SK-N-SH (cell line): ENCODE data around the gene UMODL1. TPM values are rescaled to one million over a fixed set of nuclear protein-coding genes. Genes with fewer than 3 reads are reported as not detected.

Experiments
- CTCF ChIA-PET: fragments of 300-600, 350-600 bp; formaldehyde crosslinking; extraction: SDS; loops from one replicate; lab custom pipeline; 2021; lab: Yijun Ruan, JAX
- POLR2A ChIA-PET: fragments of 350-600 bp; sonication (Branson Sonifier 250); formaldehyde crosslinking; extraction: SDS; loops from one replicate; lab custom pipeline; 2020; ENCODE audit warnings: antibody characterized with exemption, inconsistent platforms; lab: Yijun Ruan, JAX
- DNase-seq: peaks from one replicate; pipeline ENCODE4 v3.0.0; 2012
- H2AFZ ChIP-seq: fragments of 200-600 bp; sonication (generic); 2 replicates; pipeline ENCODE4 v1.8.1; 2016; ENCODE audit warnings: antibody characterized with exemption, mild to moderate bottlenecking, low read depth
- H3F3A ChIP-seq: fragments of 200-600 bp; sonication (generic); replicated peaks from 2 replicates; pipeline ENCODE3; 2016; ENCODE audit warnings: antibody characterized with exemption, mild to moderate bottlenecking; ENCODE audit not compliant: insufficient read depth
- H3K27ac ChIP-seq, 2 experiments: fragments of 200-500 bp in 1 of 2; fragments of 200-600 bp in 1 of 2; sonication (Bioruptor generic) in 1 of 2; sonication (generic), shearing (Covaris generic) in 1 of 2; 2 replicates each; pipeline versions ENCODE4 v1.5.1 to v1.6.1; 2014 to 2016; ENCODE audit warnings: low read depth in 2 of 2, inconsistent platforms in 1 of 2, low read length in 1 of 2, mild to moderate bottlenecking in 1 of 2, mixed read lengths in 1 of 2
- H3K27me3 ChIP-seq: fragments of 200-600 bp; sonication (generic), shearing (Covaris generic); 2 replicates; pipeline ENCODE4 v1.6.1; 2016; ENCODE audit warnings: mixed run types; ENCODE audit not compliant: insufficient read depth
- H3K36me3 ChIP-seq, 2 experiments: fragments of 200-500 bp in 1 of 2; fragments of 200-600 bp in 1 of 2; sonication (Bioruptor generic) in 1 of 2; sonication (generic) in 1 of 2; replicated peaks in 1 of 2; 2 replicates each; pipeline versions ENCODE3 to v1.5.1; 2014 to 2016; ENCODE audit warnings: low read length in 1 of 2, mild to moderate bottlenecking in 1 of 2; ENCODE audit not compliant: insufficient read depth in 2 of 2, control insufficient read depth in 1 of 2
- H3K4me1 ChIP-seq, 2 experiments: fragments of 200-500 bp in 1 of 2; fragments of 200-600 bp in 1 of 2; sonication (Bioruptor generic) in 1 of 2; sonication (generic), shearing (Covaris generic) in 1 of 2; 2 replicates each; pipeline versions ENCODE4 v1.5.1 to v1.6.1; 2014 to 2016; ENCODE audit warnings: low read depth in 1 of 2, low read length in 1 of 2, mixed run types in 1 of 2; ENCODE audit not compliant: insufficient read depth in 2 of 2, control insufficient read depth in 1 of 2
- H3K4me2 ChIP-seq: fragments of 200-600 bp; sonication (generic), shearing (Covaris generic); 2 replicates; pipeline ENCODE4 v1.6.1; 2017; ENCODE audit warnings: mixed run types
- H3K4me3 ChIP-seq, 2 experiments: fragments of 200-500 bp in 1 of 2; fragments of 200-600 bp in 1 of 2; sonication (Bioruptor generic) in 1 of 2; sonication (generic), shearing (Covaris generic) in 1 of 2; 2 replicates each; pipeline versions ENCODE4 v1.5.1 to v1.8.1; 2014 to 2016; ENCODE audit warnings: low read depth in 2 of 2, inconsistent platforms in 1 of 2, low read length in 1 of 2, mild to moderate bottlenecking in 1 of 2, mixed read lengths in 1 of 2, moderate library complexity in 1 of 2
- H3K79me2 ChIP-seq: fragments of 200-600 bp; sonication (generic); 2 replicates; pipeline ENCODE4 v1.8.1; 2017; ENCODE audit warnings: mild to moderate bottlenecking; ENCODE audit not compliant: insufficient read depth
- H3K9ac ChIP-seq: fragments of 200-600 bp; sonication (generic); 2 replicates; pipeline ENCODE4 v1.6.1; 2017; ENCODE audit warnings: mixed run types
- H3K9me2 ChIP-seq: fragments of 200-600 bp; sonication (generic); 2 replicates; pipeline ENCODE4 v1.6.1; 2017; ENCODE audit warnings: mixed run types
- H3K9me3 ChIP-seq: fragments of 200-600 bp; sonication (generic); 2 replicates; pipeline ENCODE4 v1.6.1; 2017; ENCODE audit warnings: mixed run types, mild to moderate bottlenecking, moderate library complexity
- H4K20me1 ChIP-seq: fragments of 200-600 bp; sonication (generic); 2 replicates; pipeline ENCODE4 v1.6.1; 2017; ENCODE audit warnings: mild to moderate bottlenecking, mixed run types; ENCODE audit not compliant: insufficient read depth
- CHD2 ChIP-seq: fragments of 150-350 bp; IDR thresholded peaks from 2 replicates; pipeline ENCODE4 v1.6.1; 2018; ENCODE audit warnings: low read length; ENCODE audit not compliant: partially characterized antibody
- FOXM1 ChIP-seq: IDR thresholded peaks from 2 replicates; pipeline ENCODE4 v1.4.0; 2012; ENCODE audit warnings: low read depth, mild to moderate bottlenecking
- GABPA ChIP-seq: IDR thresholded peaks from 2 replicates; pipeline ENCODE4 v1.4.0; 2012; ENCODE audit warnings: low read depth, mild to moderate bottlenecking
- GATA2 ChIP-seq: sonication (generic); formaldehyde crosslinking; IDR thresholded peaks from 2 replicates; pipeline ENCODE4 v1.5.0; 2020; ENCODE audit warnings: mild to moderate bottlenecking, missing genetic modification reagents
- NFIC ChIP-seq: IDR thresholded peaks from 2 replicates; pipeline ENCODE4 v1.4.0; 2012; ENCODE audit warnings: borderline replicate concordance
- NRF1 ChIP-seq: IDR thresholded peaks from 2 replicates; pipeline ENCODE4 v1.6.1; 2012; ENCODE audit warnings: low read depth, mild to moderate bottlenecking, low read length
- RCOR1 ChIP-seq: fragments of 150-350 bp; IDR thresholded peaks from 2 replicates; pipeline ENCODE4 v1.6.1; 2017; ENCODE audit warnings: antibody characterized with exemption, low read length
- RFX5 ChIP-seq: IDR thresholded peaks from 2 replicates; pipeline ENCODE4 v1.6.1; 2012; ENCODE audit warnings: mild to moderate bottlenecking, improper control_type of control experiment, low read length
- SIN3A ChIP-seq: IDR thresholded peaks from 2 replicates; pipeline ENCODE4 v1.6.1; 2012; ENCODE audit warnings: low read depth, mild to moderate bottlenecking, low read length, moderate library complexity, borderline replicate concordance
- WGBS: methylation state at CpG from one replicate; pipeline ENCODE4 v1.1.6; 2017; ENCODE audit warnings: low lambda C conversion rate; 5-methylcytosine and 5-hydroxymethylcytosine counted together
- polyA plus RNA-seq, 3 experiments: library from polyadenylated mRNA; depleted of rRNA; stranded (reverse); fragments of >200 nt; gene quantifications; 2 replicates each; pipeline ENCODE4 v1.2.3, GENCODE V29; 2012
- TF ChIP-seq, protein P1 (sequence below): fragments of 200-600 bp; sonication (generic); IDR thresholded peaks from 2 replicates; pipeline ENCODE4 v1.6.1; 2017; ENCODE audit warnings: antibody characterized with exemption, mild to moderate bottlenecking, moderate library complexity
- TF ChIP-seq, protein P2 (sequence below): IDR thresholded peaks from 2 replicates; pipeline ENCODE4 v1.4.0; 2012; ENCODE audit warnings: low read depth, borderline replicate concordance
- TF ChIP-seq, protein P3 (sequence below): IDR thresholded peaks from 2 replicates; pipeline ENCODE4 v1.6.1; 2012; ENCODE audit warnings: mild to moderate bottlenecking, low read depth, low read length, moderate library complexity
- TF ChIP-seq, protein P4 (sequence below): IDR thresholded peaks from 2 replicates; pipeline ENCODE4 v1.4.0; 2012; ENCODE audit warnings: low read depth
- TF ChIP-seq, protein P5 (sequence below): fragments of 150-350 bp; IDR thresholded peaks from 2 replicates; pipeline ENCODE4 v1.6.1; 2016; ENCODE audit warnings: mild to moderate bottlenecking, low read depth, low read length

The UMODL1 gene
- polyA plus RNA-seq, 1 of the 3 experiments (the other 2 are of a cell fraction), result not detected

DNA sequence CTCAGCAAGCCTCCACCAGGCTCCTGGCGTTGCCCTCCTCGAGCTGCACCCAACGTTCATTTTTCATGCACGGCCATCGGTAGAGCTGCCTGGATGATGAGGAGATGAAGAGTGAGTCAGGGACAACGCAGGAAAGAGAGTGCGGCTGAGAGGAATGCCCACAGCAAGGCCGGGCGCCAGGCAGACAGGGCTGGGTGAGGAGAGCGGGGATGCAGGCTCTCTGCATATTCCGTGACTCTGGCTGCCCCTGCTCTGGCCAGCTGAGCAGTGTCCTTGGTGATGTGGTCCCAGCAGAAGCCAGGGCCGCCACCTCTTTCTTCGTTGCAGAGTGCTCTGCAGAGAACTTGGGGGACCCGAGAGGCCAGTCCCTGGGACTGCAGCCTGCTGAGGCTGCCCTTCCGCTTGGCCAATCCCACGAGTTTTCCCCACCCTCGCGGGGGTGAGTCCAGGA is 10.8 kb downstream of the UMODL1 start (continued):
- no peak for TF ChIP-seq NRF1
- TF ChIP-seq, protein P1, sequence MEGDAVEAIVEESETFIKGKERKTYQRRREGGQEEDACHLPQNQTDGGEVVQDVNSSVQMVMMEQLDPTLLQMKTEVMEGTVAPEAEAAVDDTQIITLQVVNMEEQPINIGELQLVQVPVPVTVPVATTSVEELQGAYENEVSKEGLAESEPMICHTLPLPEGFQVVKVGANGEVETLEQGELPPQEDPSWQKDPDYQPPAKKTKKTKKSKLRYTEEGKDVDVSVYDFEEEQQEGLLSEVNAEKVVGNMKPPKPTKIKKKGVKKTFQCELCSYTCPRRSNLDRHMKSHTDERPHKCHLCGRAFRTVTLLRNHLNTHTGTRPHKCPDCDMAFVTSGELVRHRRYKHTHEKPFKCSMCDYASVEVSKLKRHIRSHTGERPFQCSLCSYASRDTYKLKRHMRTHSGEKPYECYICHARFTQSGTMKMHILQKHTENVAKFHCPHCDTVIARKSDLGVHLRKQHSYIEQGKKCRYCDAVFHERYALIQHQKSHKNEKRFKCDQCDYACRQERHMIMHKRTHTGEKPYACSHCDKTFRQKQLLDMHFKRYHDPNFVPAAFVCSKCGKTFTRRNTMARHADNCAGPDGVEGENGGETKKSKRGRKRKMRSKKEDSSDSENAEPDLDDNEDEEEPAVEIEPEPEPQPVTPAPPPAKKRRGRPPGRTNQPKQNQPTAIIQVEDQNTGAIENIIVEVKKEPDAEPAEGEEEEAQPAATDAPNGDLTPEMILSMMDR, result no peak
- no peak for TF ChIP-seq RCOR1
- no peak for TF ChIP-seq SIN3A

DNA sequence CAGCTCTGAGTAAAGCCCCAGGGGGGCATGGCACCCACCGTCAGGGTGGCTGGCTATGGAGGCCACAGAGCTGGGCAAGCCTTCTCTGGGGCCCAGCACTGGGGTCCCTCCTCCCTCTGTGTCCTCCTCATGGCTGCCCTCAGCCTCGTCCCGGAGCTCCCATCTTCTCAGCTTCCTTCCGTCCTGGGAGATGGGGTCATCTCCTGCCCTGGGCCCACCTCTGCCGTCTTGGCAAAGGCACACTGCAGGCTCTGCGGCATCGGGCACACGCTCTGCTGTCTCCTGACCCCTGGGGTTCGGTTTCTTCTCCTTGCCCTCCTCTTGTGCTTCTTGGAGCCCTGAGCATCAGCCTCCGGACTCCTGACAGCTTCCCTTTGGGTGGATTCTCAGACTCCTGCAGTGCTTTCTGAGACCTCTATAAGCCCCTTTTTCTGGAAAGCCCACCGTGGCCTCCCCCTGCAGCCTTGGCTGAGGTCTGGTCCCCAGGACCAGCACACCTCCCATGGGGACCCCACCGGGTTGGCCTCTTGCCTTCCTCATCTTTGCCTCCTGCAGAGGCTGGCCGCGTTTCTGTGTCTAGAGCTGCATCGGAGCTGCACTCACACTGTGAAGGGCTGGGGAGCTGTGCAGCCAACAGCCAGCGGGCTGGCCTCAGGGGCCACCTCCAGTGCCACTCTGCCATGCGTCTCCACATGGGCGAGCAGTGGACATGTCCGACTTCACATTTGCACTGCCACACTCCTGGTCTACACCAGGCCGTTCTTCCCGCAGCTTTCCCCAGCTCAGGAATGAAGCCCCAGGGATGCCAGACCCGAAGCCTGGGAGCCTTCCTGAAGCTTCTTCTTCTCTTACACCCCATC is 11.6 kb downstream of the UMODL1 start:
- ChIA-PET POLR2A (no interaction called here), CTCF (interaction anchor here (0.6 to 1.2 kb wide), 3 partner anchors 35 to 89 kb away, joined by 3 read pairs; no protein-coding TSS in a partner anchor)
- Histone ChIP-seq H3K4me3 (no peak overlapping the region), H3K79me2 (no peaks in the 10 kb centered on the region), H3K4me1 (no peaks in the 10 kb centered on the region; a peak in 1 of 4 replicates), H3K4me2 (no peak overlapping the region), H3K9me2 (no peaks in the 10 kb centered on the region), H3F3A (no peaks in the 10 kb centered on the region), H3K9ac (no peak overlapping the region), H4K20me1 (no peaks in the 10 kb centered on the region), H3K27ac (no peak overlapping the region), H2AFZ (no peak overlapping the region), H3K9me3 (no peaks in the 10 kb centered on the region), H3K36me3 (no peaks in the 10 kb centered on the region), H3K27me3 (no peaks in the 10 kb centered on the region)
- TF ChIP-seq GATA2 (CRISPR knock-in tag), result no peak
- TF ChIP-seq, protein P2, sequence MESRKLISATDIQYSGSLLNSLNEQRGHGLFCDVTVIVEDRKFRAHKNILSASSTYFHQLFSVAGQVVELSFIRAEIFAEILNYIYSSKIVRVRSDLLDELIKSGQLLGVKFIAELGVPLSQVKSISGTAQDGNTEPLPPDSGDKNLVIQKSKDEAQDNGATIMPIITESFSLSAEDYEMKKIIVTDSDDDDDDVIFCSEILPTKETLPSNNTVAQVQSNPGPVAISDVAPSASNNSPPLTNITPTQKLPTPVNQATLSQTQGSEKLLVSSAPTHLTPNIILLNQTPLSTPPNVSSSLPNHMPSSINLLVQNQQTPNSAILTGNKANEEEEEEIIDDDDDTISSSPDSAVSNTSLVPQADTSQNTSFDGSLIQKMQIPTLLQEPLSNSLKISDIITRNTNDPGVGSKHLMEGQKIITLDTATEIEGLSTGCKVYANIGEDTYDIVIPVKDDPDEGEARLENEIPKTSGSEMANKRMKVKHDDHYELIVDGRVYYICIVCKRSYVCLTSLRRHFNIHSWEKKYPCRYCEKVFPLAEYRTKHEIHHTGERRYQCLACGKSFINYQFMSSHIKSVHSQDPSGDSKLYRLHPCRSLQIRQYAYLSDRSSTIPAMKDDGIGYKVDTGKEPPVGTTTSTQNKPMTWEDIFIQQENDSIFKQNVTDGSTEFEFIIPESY, result no peak
- DNase-seq, result no peak
- WGBS, result 81% methylated on average over 20 of the region's 22 CpGs

DNA sequence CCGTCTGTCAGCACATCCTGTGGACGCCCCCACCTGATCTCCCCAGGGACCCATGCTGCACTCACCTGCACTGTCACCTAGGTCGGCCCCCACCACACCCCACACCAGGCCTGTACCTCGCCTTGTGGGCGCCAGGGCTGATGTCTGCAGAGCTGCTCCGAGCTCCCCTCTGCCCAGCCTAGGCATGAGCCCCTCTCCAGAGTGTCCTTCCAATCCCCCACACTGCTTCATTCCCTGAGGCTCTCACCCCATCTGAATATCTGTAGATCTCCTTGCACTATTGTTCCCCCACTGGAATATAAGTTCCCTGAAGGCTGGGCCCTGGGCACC is 12.2 kb downstream of the UMODL1 start:
- H3K27ac ChIP-seq, result no peak overlapping the region
- H3F3A ChIP-seq, result no peaks in the 10 kb centered on the region
- H3K27me3 ChIP-seq, result no peaks in the 10 kb centered on the region
- H3K36me3 ChIP-seq, result no peaks in the 10 kb centered on the region
- POLR2A ChIA-PET, result no interaction called here
- H3K4me1 ChIP-seq, result no peaks in the 10 kb centered on the region; a peak in 1 of 4 replicates
- H4K20me1 ChIP-seq, result no peaks in the 10 kb centered on the region
- H3K4me2 ChIP-seq, result no peak overlapping the region
- no peak overlapping the region for H3K9ac ChIP-seq
- H3K4me3 ChIP-seq, result no peak overlapping the region
- CTCF ChIA-PET, result interaction anchor here (0.7 to 1.2 kb wide), 2 partner anchors 34 to 62 kb away, joined by 3 to 6 read pairs; no protein-coding TSS in a partner anchor
- H2AFZ ChIP-seq, result no peak overlapping the region
- H3K79me2 ChIP-seq, result no peaks in the 10 kb centered on the region
- no peaks in the 10 kb centered on the region for H3K9me3 ChIP-seq
- H3K9me2 ChIP-seq, result no peaks in the 10 kb centered on the region
- 80% methylated on average over 5 of the region's 6 CpGs for WGBS
- no peak for DNase-seq
- TF ChIP-seq RFX5 (no peak), GABPA (no peak), CHD2 (no peak), NFIC (no peak), FOXM1 (no peak)
- TF ChIP-seq, protein P3, sequence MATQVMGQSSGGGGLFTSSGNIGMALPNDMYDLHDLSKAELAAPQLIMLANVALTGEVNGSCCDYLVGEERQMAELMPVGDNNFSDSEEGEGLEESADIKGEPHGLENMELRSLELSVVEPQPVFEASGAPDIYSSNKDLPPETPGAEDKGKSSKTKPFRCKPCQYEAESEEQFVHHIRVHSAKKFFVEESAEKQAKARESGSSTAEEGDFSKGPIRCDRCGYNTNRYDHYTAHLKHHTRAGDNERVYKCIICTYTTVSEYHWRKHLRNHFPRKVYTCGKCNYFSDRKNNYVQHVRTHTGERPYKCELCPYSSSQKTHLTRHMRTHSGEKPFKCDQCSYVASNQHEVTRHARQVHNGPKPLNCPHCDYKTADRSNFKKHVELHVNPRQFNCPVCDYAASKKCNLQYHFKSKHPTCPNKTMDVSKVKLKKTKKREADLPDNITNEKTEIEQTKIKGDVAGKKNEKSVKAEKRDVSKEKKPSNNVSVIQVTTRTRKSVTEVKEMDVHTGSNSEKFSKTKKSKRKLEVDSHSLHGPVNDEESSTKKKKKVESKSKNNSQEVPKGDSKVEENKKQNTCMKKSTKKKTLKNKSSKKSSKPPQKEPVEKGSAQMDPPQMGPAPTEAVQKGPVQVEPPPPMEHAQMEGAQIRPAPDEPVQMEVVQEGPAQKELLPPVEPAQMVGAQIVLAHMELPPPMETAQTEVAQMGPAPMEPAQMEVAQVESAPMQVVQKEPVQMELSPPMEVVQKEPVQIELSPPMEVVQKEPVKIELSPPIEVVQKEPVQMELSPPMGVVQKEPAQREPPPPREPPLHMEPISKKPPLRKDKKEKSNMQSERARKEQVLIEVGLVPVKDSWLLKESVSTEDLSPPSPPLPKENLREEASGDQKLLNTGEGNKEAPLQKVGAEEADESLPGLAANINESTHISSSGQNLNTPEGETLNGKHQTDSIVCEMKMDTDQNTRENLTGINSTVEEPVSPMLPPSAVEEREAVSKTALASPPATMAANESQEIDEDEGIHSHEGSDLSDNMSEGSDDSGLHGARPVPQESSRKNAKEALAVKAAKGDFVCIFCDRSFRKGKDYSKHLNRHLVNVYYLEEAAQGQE, result no peak
- TF ChIP-seq, protein P4, sequence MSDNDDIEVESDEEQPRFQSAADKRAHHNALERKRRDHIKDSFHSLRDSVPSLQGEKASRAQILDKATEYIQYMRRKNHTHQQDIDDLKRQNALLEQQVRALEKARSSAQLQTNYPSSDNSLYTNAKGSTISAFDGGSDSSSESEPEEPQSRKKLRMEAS, result no peak
- TF ChIP-seq, protein P5, sequence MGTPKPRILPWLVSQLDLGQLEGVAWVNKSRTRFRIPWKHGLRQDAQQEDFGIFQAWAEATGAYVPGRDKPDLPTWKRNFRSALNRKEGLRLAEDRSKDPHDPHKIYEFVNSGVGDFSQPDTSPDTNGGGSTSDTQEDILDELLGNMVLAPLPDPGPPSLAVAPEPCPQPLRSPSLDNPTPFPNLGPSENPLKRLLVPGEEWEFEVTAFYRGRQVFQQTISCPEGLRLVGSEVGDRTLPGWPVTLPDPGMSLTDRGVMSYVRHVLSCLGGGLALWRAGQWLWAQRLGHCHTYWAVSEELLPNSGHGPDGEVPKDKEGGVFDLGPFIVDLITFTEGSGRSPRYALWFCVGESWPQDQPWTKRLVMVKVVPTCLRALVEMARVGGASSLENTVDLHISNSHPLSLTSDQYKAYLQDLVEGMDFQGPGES, result no peak
